ENCODE data around the gene JUND.

Gene JUND

GRCh38 chr19:18234194-18234593, 47.2 kb downstream of the JUND start:
- DNase-seq (ENCODE audit: low spot score), result no peak

GRCh38 chr19:18233224-18233825, 48.1 kb downstream of the JUND start:
- peak; percentile 85 for DNase-seq (ENCODE audit: low spot score)

GRCh38 chr19:18232540-18233223, 48.7 kb downstream of the JUND start:
- DNase-seq (ENCODE audit: low spot score), result no peak

- DNase-seq (ENCODE audit: low spot score), result no peak
Measured at GRCh38 chr19:18231775-18232174, 49.6 kb downstream of the JUND start.

- no peak for DNase-seq (ENCODE audit: low spot score)
Measured at GRCh38 chr19:18230941-18231734, 50.3 kb downstream of the JUND start.

- no peak for DNase-seq (ENCODE audit: low spot score)
Measured at GRCh38 chr19:18229915-18230314, 51.5 kb downstream of the JUND start.
